MCF 10A (cell line): ENCODE measurements around the gene SLC13A3. TPM values are rescaled to one million over a fixed set of nuclear protein-coding genes. Genes with fewer than 3 reads are reported as not detected.

Source experiments
- BruUV-seq: library from RNA; stranded (reverse); fragments of 400-500 nt; replicated peaks from 2 replicates; lab custom pipeline; 2021; lab: Mats Ljungman, UMichigan
- CTCF ChIA-PET: fragments of 300-600 bp; sonication (Branson Sonifier 250); formaldehyde crosslinking; extraction: SDS; loops from one replicate; lab custom pipeline; 2021; ENCODE audit warnings: antibody characterized with exemption, inconsistent platforms; lab: Yijun Ruan, JAX
- POLR2A ChIA-PET: fragments of 300-600, 350-650 bp; sonication (Branson Sonifier 250); formaldehyde crosslinking; extraction: SDS; loops from one replicate; lab custom pipeline; 2020; ENCODE audit warnings: antibody characterized with exemption, inconsistent platforms; lab: Yijun Ruan, JAX
- DNase-seq: peaks from one replicate; pipeline ENCODE4 v3.0.0-alpha.2; 2018; ENCODE audit not compliant: unreplicated experiment
- H3K27ac Mint-ChIP-seq: one replicate; pipeline ENCODE4 v1.8.0; 2022; ENCODE audit warnings: mild to moderate bottlenecking, low read depth, mixed read lengths; ENCODE audit not compliant: unreplicated experiment
- H3K27me3 Mint-ChIP-seq: one replicate; pipeline ENCODE4 v1.8.0; 2022; ENCODE audit warnings: mixed read lengths; ENCODE audit not compliant: insufficient read depth, unreplicated experiment
- H3K36me3 Mint-ChIP-seq: one replicate; pipeline ENCODE4 v1.8.0; 2022; ENCODE audit warnings: mild to moderate bottlenecking, moderate library complexity, mixed read lengths; ENCODE audit not compliant: insufficient read depth, unreplicated experiment
- H3K4me1 Mint-ChIP-seq: one replicate; pipeline ENCODE4 v1.8.0; 2022; ENCODE audit warnings: mixed read lengths; ENCODE audit not compliant: insufficient read depth, unreplicated experiment
- H3K4me3 Mint-ChIP-seq: one replicate; pipeline ENCODE4 v1.8.0; 2022; ENCODE audit warnings: mild to moderate bottlenecking, moderate library complexity, mixed read lengths; ENCODE audit not compliant: unreplicated experiment
- H3K9me3 Mint-ChIP-seq: one replicate; pipeline ENCODE4 v1.8.0; 2022; ENCODE audit warnings: mixed read lengths; ENCODE audit not compliant: unreplicated experiment
- CTCF ChIP-seq: fragments of 200-600 bp; IDR thresholded peaks from one replicate; pipeline ENCODE4 v1.8.0; 2022; ENCODE audit warnings: antibody characterized with exemption, mild to moderate bottlenecking; ENCODE audit not compliant: unreplicated experiment
- intact Hi-C: fragments of 100-400 bp; cut with micrococcal nuclease; formaldehyde crosslinking; loops from 2 replicates; pipeline ENCODE4 v1.14.1; 2022
- total RNA-seq: library from RNA; stranded (reverse); gene quantifications from 2 replicates; pipeline ENCODE4 v1.2.3, GENCODE V29; 2022

The SLC13A3 gene
- total RNA-seq, 1 experiment from 2014 or later = not detected

GRCh38 chr20:46512943-46513844 is 138.1 kb downstream of the SLC13A3 start, which contains the start of gene ZNF334:
ZNF334 (minus strand) TSS chr20:46513559; CDS start chr20:46512102, 1,457 bp downstream.
- TF ChIP-seq CTCF = no peak
- intact Hi-C loops = no loop called here
- POLR2A ChIA-PET = no interaction called here
- Mint-ChIP-seq H3K27ac (no peak within 1 kb of the TSS), H3K27me3 (peaks cover 54% of the 10 kb centered on the region), H3K9me3 (peaks cover 7% of the 10 kb centered on the region), H3K4me3 (no peak within 1 kb of the TSS), H3K4me1 (no peaks in the 10 kb centered on the region), H3K36me3 (no peaks in the 10 kb centered on the region)
- no peak for DNase-seq
- CTCF ChIA-PET = interaction anchor here (0.5 to 1.2 kb wide), 5 partner anchors 8 to 75 kb away, joined by 3 to 5 read pairs (median 3); no protein-coding TSS in a partner anchor
- BruUV-seq = no TSS peak

GRCh38 chr20:46509523-46509922 is 141.7 kb downstream of the SLC13A3 start:
- no peak overlapping the region for H3K27ac Mint-ChIP-seq
- CTCF ChIA-PET = interaction anchor here (1.3 to 3.2 kb wide), 2 partner anchors 12 to 23 kb away, joined by 5 to 17 read pairs; no protein-coding TSS in a partner anchor
- peaks cover 84% of the 10 kb centered on the region for H3K27me3 Mint-ChIP-seq
- POLR2A ChIA-PET = no interaction called here
- no peak for DNase-seq
- H3K36me3 Mint-ChIP-seq = no peaks in the 10 kb centered on the region
- no TSS peak for BruUV-seq
- no peaks in the 10 kb centered on the region for H3K4me1 Mint-ChIP-seq
- H3K9me3 Mint-ChIP-seq = peaks cover 7% of the 10 kb centered on the region
- H3K4me3 Mint-ChIP-seq = no peak overlapping the region
- no peak for TF ChIP-seq CTCF
- intact Hi-C loops = no loop called here

Other genes with a start within 250 kb of the SLC13A3 start
- 21.1 and 31.7 TPM in 2 replicates for gene ELMO2, start 244.8 kb downstream of the SLC13A3 start, total RNA-seq
- not detected in 2 replicates for gene ZNF334, start 137.9 kb downstream of the SLC13A3 start, total RNA-seq
- not detected in 2 replicates for gene OCSTAMP, start 100.8 kb downstream of the SLC13A3 start, total RNA-seq
- gene TP53RK, start 38.0 kb upstream of the SLC13A3 start, total RNA-seq = 11.0 and 16.2 TPM in 2 replicates
- gene SLC2A10, start 58.2 kb upstream of the SLC13A3 start, total RNA-seq = not detected in 2 replicates
- 0.12 TPM in 1 of 2 replicates, not detected in the other for gene EYA2, start 243.4 kb upstream of the SLC13A3 start, total RNA-seq